HepG2 (cell line): Measurements from ENCODE around the gene ADGRV1.

ENCODE experiments used
- PCBP2 ChIP-seq: fragments of 200-400 bp; formaldehyde crosslinking; optimal IDR thresholded peaks from 2 replicates; pipeline ENCODE3; 2018; ENCODE audit warnings: low read length, low read depth; ENCODE audit not compliant: poor library complexity, severe bottlenecking
- RFX5 ChIP-seq: IDR thresholded peaks from 2 replicates; pipeline ENCODE4 v1.6.1; 2011; ENCODE audit warnings: low read depth, low read length, improper control_type of control experiment
- SIX4 ChIP-seq: sonication (generic); formaldehyde crosslinking; IDR thresholded peaks from 2 replicates; pipeline ENCODE4 v1.4.0; 2020; ENCODE audit warnings: missing genetic modification reagents
- TAF1 ChIP-seq: sonication (generic); formaldehyde crosslinking; IDR thresholded peaks from 2 replicates; pipeline ENCODE4 v1.4.0; 2020; ENCODE audit warnings: missing genetic modification reagents
- TF ChIP-seq, protein P1 (sequence below): sonication (generic); formaldehyde crosslinking; IDR thresholded peaks from 2 replicates; pipeline ENCODE4 v1.5.0; 2020; ENCODE audit warnings: mild to moderate bottlenecking, missing genetic modification reagents, moderate library complexity

DNA sequence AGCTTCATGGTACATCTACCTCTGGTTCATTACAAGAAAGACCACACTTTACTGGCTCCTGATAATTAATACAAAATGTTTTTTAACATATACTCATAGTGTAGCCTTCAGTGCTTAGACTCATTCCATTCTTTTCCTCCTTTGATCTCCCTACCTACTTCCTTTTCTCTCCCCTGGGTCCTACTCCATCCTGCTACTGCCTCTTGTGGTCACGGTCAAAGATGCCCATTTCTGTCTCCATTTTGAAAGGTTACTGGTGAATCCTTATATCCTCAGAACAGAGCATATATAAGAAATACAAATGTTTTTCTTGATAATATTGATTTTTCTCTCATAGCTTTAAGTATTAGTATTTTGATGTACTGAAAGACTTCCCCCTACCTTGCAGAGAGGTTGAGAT, 448.7 kb downstream of the ADGRV1 start:
- TF ChIP-seq RFX5 (no peak), TAF1 (CRISPR knock-in tag) (no peak), SIX4 (CRISPR knock-in tag) (no peak), PCBP2 (no peak)
- TF ChIP-seq, protein P1, sequence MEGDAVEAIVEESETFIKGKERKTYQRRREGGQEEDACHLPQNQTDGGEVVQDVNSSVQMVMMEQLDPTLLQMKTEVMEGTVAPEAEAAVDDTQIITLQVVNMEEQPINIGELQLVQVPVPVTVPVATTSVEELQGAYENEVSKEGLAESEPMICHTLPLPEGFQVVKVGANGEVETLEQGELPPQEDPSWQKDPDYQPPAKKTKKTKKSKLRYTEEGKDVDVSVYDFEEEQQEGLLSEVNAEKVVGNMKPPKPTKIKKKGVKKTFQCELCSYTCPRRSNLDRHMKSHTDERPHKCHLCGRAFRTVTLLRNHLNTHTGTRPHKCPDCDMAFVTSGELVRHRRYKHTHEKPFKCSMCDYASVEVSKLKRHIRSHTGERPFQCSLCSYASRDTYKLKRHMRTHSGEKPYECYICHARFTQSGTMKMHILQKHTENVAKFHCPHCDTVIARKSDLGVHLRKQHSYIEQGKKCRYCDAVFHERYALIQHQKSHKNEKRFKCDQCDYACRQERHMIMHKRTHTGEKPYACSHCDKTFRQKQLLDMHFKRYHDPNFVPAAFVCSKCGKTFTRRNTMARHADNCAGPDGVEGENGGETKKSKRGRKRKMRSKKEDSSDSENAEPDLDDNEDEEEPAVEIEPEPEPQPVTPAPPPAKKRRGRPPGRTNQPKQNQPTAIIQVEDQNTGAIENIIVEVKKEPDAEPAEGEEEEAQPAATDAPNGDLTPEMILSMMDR (CRISPR knock-in tag) = no peak
